ENCODE measurements around the gene N4BP3. TPM values are rescaled to one million over a fixed set of nuclear protein-coding genes. Genes with fewer than 3 reads are reported as not detected.

Gene N4BP3
- total RNA-seq, 2 donors from 2014 or later: 2.3 to 4.7 TPM

DNA sequence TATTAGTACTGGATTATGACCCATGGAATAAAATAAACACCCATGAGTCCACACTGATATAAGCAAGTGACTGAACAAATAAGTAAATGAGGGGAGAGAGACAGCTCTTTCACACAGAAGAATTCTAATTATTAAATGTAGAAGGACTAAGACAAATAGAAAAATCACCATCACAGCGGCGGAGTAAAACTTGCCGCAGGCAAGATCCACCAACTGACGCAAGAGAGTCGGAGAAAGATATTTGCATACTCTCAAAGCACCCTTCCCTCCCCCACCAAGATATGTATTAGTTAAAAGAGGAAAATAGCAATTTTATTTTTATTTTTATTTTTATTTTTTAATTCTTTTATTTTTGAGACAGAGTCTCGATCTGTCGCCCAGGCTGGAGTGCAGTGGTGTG is 14.6 kb upstream of the N4BP3 start:
- intact Hi-C loops (cut with DNase I): no loop called here
- Histone ChIP-seq H3K36me3 (no peaks in the 10 kb centered on the region), H3K27me3 (replicated peaks; ENCODE audit: insufficient read depth) (no peaks in the 10 kb centered on the region), H3K4me1 (replicated peaks) (no peaks in the 10 kb centered on the region), H3K27ac (no peak overlapping the region), H3K9me3 (no peaks in the 10 kb centered on the region), H3K4me3 (no peak overlapping the region)
- no peak for DNase-seq (ENCODE audit: low spot score)
- TF ChIP-seq POLR2AphosphoS5 (IDR thresholded peaks at IDR 0.05): no peak
- TF ChIP-seq, protein P1, sequence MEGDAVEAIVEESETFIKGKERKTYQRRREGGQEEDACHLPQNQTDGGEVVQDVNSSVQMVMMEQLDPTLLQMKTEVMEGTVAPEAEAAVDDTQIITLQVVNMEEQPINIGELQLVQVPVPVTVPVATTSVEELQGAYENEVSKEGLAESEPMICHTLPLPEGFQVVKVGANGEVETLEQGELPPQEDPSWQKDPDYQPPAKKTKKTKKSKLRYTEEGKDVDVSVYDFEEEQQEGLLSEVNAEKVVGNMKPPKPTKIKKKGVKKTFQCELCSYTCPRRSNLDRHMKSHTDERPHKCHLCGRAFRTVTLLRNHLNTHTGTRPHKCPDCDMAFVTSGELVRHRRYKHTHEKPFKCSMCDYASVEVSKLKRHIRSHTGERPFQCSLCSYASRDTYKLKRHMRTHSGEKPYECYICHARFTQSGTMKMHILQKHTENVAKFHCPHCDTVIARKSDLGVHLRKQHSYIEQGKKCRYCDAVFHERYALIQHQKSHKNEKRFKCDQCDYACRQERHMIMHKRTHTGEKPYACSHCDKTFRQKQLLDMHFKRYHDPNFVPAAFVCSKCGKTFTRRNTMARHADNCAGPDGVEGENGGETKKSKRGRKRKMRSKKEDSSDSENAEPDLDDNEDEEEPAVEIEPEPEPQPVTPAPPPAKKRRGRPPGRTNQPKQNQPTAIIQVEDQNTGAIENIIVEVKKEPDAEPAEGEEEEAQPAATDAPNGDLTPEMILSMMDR (IDR thresholded peaks at IDR 0.05): no peak
- no peak for TF ChIP-seq POLR2A (IDR thresholded peaks at IDR 0.05)
- 93% methylated on average over 7 of the region's 7 CpGs for WGBS

DNA sequence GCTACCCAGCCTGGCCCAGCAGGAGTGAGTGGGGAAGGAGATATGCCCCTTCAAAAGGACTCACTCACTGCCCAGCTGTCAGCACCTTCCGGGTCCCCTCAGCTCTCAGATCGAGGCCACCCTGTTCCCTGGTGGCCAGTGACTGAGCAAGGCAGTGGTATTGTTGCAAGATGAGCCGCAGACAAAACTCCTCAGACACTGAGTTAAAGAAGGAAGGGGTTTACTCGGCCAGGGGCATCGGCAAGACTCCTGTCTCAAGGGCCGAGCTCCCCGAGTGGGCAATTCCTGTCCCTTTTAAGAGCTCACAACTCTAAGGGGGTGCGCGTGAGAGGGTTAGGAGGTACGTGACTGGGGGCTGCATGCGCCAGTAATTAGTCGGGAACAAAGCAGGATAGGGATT is 9.7 kb upstream of the N4BP3 start:
- Histone ChIP-seq H3K9me3 (no peaks in the 10 kb centered on the region), H3K27me3 (replicated peaks; ENCODE audit: insufficient read depth) (no peaks in the 10 kb centered on the region), H3K36me3 (no peaks in the 10 kb centered on the region), H3K4me3 (no peak overlapping the region), H3K4me1 (replicated peaks) (no peaks in the 10 kb centered on the region), H3K27ac (no peak overlapping the region)
- no peak for DNase-seq (ENCODE audit: low spot score)
- TF ChIP-seq POLR2A (IDR thresholded peaks at IDR 0.05): no peak
- TF ChIP-seq, protein P1 (IDR thresholded peaks at IDR 0.05): no peak
- no peak for TF ChIP-seq POLR2AphosphoS5 (IDR thresholded peaks at IDR 0.05)
- 84% methylated on average over 12 of the region's 12 CpGs for WGBS
- intact Hi-C loops (cut with DNase I): no loop called here

DNA sequence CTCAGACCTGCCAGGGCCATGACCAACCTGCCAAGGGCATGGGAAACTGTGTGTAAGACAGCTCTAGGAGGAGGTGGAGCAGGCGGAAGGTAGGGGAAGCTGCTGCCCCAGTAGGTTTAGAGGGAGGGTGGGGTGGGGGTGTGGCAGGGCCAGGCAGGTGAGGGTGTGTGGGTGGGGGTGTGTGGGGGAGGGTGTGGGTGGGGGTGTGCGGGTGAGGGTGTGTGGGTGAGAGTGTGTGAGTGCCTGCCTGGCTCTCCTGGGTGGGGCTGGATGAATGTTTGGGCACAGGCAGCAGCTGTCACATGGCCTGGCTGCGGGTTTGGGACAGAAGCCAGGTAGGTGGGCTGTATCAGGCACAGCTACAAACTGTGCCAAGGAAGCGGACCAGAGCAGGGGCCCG is 8.8 kb upstream of the N4BP3 start:
- H3K36me3 ChIP-seq: no peaks in the 10 kb centered on the region
- H3K4me3 ChIP-seq: no peak overlapping the region
- H3K4me1 ChIP-seq (replicated peaks): no peaks in the 10 kb centered on the region
- TF ChIP-seq POLR2AphosphoS5 (IDR thresholded peaks at IDR 0.05) (no peak), POLR2A (IDR thresholded peaks at IDR 0.05) (no peak)
- TF ChIP-seq, protein P1 (IDR thresholded peaks at IDR 0.05): no peak
- H3K9me3 ChIP-seq: no peaks in the 10 kb centered on the region
- H3K27ac ChIP-seq: no peak overlapping the region
- DNase-seq (ENCODE audit: low spot score): peak; percentile 43
- intact Hi-C loops (cut with DNase I): no loop called here
- H3K27me3 ChIP-seq (replicated peaks; ENCODE audit: insufficient read depth): no peaks in the 10 kb centered on the region
- WGBS: 29% methylated on average over 5 of the region's 5 CpGs

DNA sequence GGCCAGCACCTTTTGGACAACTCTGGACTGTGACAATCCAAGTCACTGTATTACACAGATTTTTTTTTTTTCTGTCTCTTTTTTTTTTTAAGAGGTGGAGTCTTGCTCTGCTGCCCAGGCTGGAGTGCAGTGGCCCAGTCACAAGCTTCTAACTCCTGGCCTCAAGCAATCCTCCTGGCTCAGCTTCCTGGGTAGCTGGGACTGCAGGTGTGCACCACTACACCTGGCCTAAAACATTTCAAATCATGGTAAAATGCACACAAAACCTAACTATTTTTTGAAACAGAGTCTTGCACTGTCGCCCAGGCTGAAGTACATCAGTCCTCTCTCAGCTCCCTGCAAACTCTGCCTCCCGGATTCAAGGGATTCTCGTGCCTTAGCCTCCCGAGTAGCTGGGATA is 7.2 kb upstream of the N4BP3 start:
- whole genome bisulfite sequencing: 74% methylated on average over 4 of the region's 4 CpGs
- intact Hi-C loops (cut with DNase I): no loop called here
- H3K27me3 ChIP-seq (replicated peaks; ENCODE audit: insufficient read depth): no peaks in the 10 kb centered on the region
- H3K36me3 ChIP-seq: no peaks in the 10 kb centered on the region
- H3K4me3 ChIP-seq: no peak overlapping the region
- H3K9me3 ChIP-seq: no peaks in the 10 kb centered on the region
- TF ChIP-seq POLR2A (IDR thresholded peaks at IDR 0.05): no peak
- no peak for TF ChIP-seq POLR2AphosphoS5 (IDR thresholded peaks at IDR 0.05)
- TF ChIP-seq, protein P1 (IDR thresholded peaks at IDR 0.05): no peak
- DNase-seq (ENCODE audit: low spot score): no peak
- no peaks in the 10 kb centered on the region for H3K4me1 ChIP-seq (replicated peaks)
- H3K27ac ChIP-seq: no peak overlapping the region

DNA sequence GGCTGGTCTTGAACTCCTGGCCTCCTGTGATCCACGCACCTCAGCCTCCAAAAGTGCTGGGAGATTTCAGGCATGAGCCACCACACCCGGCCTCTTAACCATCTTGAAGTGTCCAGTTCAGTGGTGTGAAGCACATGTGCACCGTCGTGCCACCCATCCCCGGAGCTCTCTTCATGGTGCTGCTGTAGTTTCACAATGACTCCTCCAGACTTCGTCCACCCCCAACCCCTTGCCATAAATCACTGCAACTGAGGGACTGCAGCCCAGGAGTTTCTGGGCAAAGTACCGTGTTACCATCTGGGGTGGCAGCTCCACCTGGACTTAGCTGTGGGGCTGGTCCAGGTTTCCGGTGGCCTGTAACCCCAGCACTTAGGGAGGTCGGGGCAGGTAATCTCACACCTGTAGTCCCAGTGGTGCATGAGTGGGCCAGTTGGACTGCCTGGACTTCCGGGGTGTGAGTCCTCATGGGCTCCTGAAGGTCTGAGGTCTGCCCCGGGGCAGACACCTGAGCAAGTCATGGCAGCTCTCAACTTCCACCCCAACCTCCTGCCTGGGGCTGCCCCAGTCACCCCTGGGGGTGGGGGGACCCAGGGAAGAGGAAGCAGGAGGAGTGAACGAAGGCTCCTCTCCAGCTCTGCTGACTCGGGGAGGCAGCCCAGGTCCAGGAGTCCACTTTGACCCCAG is 6.6 kb upstream of the N4BP3 start:
- WGBS: 79% methylated on average over 13 of the region's 13 CpGs
- TF ChIP-seq, protein P1 (IDR thresholded peaks at IDR 0.05): no peak
- TF ChIP-seq POLR2A (IDR thresholded peaks at IDR 0.05): no peak
- no peak for TF ChIP-seq POLR2AphosphoS5 (IDR thresholded peaks at IDR 0.05)
- no peaks in the 10 kb centered on the region for H3K9me3 ChIP-seq
- no peak for DNase-seq (ENCODE audit: low spot score)
- H3K27me3 ChIP-seq (replicated peaks; ENCODE audit: insufficient read depth): no peaks in the 10 kb centered on the region
- H3K36me3 ChIP-seq: no peaks in the 10 kb centered on the region
- no peak overlapping the region for H3K27ac ChIP-seq
- no peak overlapping the region for H3K4me3 ChIP-seq
- no peaks in the 10 kb centered on the region for H3K4me1 ChIP-seq (replicated peaks)
- intact Hi-C loops (cut with DNase I): no loop called here
